Measurements from ENCODE around the gene CFAP299. TPM values are rescaled to one million over a fixed set of nuclear protein-coding genes. Genes with fewer than 3 reads are reported as not detected.
A peak's percentile ranks its signal among the peaks of the same experiment; 100 is the strongest.
"Not testable (repeated sequence)": the region's sequence is repeated elsewhere in the genome, so short reads cannot be mapped to it uniquely, and the experiment has no call there.

CFAP299 gene
- total RNA-seq, 1 experiment from 2014 or later, result 2.3 TPM

- Histone ChIP-seq H3K27me3 (replicated peaks) (no peaks in the 10 kb centered on the region), H3K4me3 (no peak overlapping the region), H3K36me3 (no peaks in the 10 kb centered on the region), H3K27ac (no peak overlapping the region), H3K4me1 (replicated peaks) (no peaks in the 10 kb centered on the region), H3K9me3 (replicated peaks) (no peaks in the 10 kb centered on the region)
- no peak for DNase-seq (ENCODE audit: low read depth in 1 of 2, low spot score in 2 of 2)
These were observed 88.2 kb downstream of the CFAP299 start for GRCh38 chr4:80423553-80424224.

GRCh38 chr4:80424225-80424581, 88.7 kb downstream of the CFAP299 start:
- DNase-seq (ENCODE audit: low read depth in 1 of 2, low spot score in 2 of 2), result no peak
- H3K27me3 ChIP-seq (replicated peaks), result no peaks in the 10 kb centered on the region
- H3K9me3 ChIP-seq (replicated peaks), result no peaks in the 10 kb centered on the region
- H3K4me3 ChIP-seq, result no peak overlapping the region
- no peak overlapping the region for H3K27ac ChIP-seq
- H3K36me3 ChIP-seq, result no peaks in the 10 kb centered on the region
- H3K4me1 ChIP-seq (replicated peaks), result no peaks in the 10 kb centered on the region

- Histone ChIP-seq H3K27me3 (replicated peaks) (no peaks in the 10 kb centered on the region), H3K27ac (no peak overlapping the region), H3K4me1 (replicated peaks) (no peaks in the 10 kb centered on the region), H3K9me3 (replicated peaks) (no peaks in the 10 kb centered on the region), H3K36me3 (no peaks in the 10 kb centered on the region), H3K4me3 (no peak overlapping the region)
- no peak for DNase-seq (ENCODE audit: low read depth in 1 of 2, low spot score in 2 of 2)
These were observed 89.9 kb downstream of the CFAP299 start for GRCh38 chr4:80425124-80426100.

GRCh38 chr4:80431203-80431965, 95.9 kb downstream of the CFAP299 start:
- H3K4me3 ChIP-seq, result no peak overlapping the region
- H3K4me1 ChIP-seq (replicated peaks), result peaks cover 3% of the 10 kb centered on the region; the same call in 1 of the 2 replicates
- no peak overlapping the region for H3K27ac ChIP-seq
- H3K36me3 ChIP-seq, result no peaks in the 10 kb centered on the region
- DNase-seq (ENCODE audit: low read depth in 1 of 2, low spot score in 2 of 2), result no peak
- H3K27me3 ChIP-seq (replicated peaks), result no peaks in the 10 kb centered on the region
- no peaks in the 10 kb centered on the region for H3K9me3 ChIP-seq (replicated peaks)

GRCh38 chr4:80434238-80434637, 98.7 kb downstream of the CFAP299 start:
- Histone ChIP-seq H3K4me1 (replicated peaks) (peaks cover 3% of the 10 kb centered on the region; the same call in 1 of the 2 replicates), H3K9me3 (replicated peaks) (no peaks in the 10 kb centered on the region), H3K36me3 (no peaks in the 10 kb centered on the region), H3K4me3 (no peak overlapping the region), H3K27me3 (replicated peaks) (no peaks in the 10 kb centered on the region), H3K27ac (no peak overlapping the region)
- DNase-seq (ENCODE audit: low read depth in 1 of 2, low spot score in 2 of 2), result no peak

- no peak for DNase-seq (ENCODE audit: low read depth in 1 of 2, low spot score in 2 of 2)
- Histone ChIP-seq H3K27ac (no peak overlapping the region), H3K4me1 (replicated peaks) (peaks cover 10% of the 10 kb centered on the region), H3K9me3 (replicated peaks) (no peaks in the 10 kb centered on the region), H3K36me3 (no peaks in the 10 kb centered on the region), H3K27me3 (replicated peaks) (no peaks in the 10 kb centered on the region), H3K4me3 (no peak overlapping the region)
These were observed 102.5 kb downstream of the CFAP299 start for GRCh38 chr4:80438016-80438415.

- peak in 1 of 2 experiments; percentile 49 for DNase-seq (ENCODE audit: low read depth in 1 of 2, low spot score in 2 of 2)
- H3K9me3 ChIP-seq (replicated peaks); H3K4me1 ChIP-seq (replicated peaks); H3K27me3 ChIP-seq (replicated peaks); H3K4me3 ChIP-seq; H3K27ac ChIP-seq; H3K36me3 ChIP-seq: not testable (repeated sequence)
These were observed 103.9 kb downstream of the CFAP299 start for GRCh38 chr4:80439294-80440061.

- H3K27ac ChIP-seq, result no peak overlapping the region
- H3K4me1 ChIP-seq (replicated peaks), result no peaks in the 10 kb centered on the region
- no peak overlapping the region for H3K4me3 ChIP-seq
- no peaks in the 10 kb centered on the region for H3K36me3 ChIP-seq
- H3K27me3 ChIP-seq (replicated peaks), result no peaks in the 10 kb centered on the region
- no peaks in the 10 kb centered on the region for H3K9me3 ChIP-seq (replicated peaks)
- no peak for DNase-seq (ENCODE audit: low read depth in 1 of 2, low spot score in 2 of 2)
These were observed 110.7 kb downstream of the CFAP299 start for GRCh38 chr4:80446248-80446647.

- no peaks in the 10 kb centered on the region for H3K36me3 ChIP-seq
- no peak overlapping the region for H3K27ac ChIP-seq
- H3K4me1 ChIP-seq (replicated peaks), result no peaks in the 10 kb centered on the region
- H3K4me3 ChIP-seq, result no peak overlapping the region
- no peak for DNase-seq (ENCODE audit: low read depth in 1 of 2, low spot score in 2 of 2)
- no peaks in the 10 kb centered on the region for H3K27me3 ChIP-seq (replicated peaks)
- H3K9me3 ChIP-seq (replicated peaks), result no peaks in the 10 kb centered on the region
These were observed 111.1 kb downstream of the CFAP299 start for GRCh38 chr4:80446664-80447063.

- Histone ChIP-seq H3K9me3 (replicated peaks) (no peaks in the 10 kb centered on the region), H3K27me3 (replicated peaks) (no peaks in the 10 kb centered on the region), H3K36me3 (no peaks in the 10 kb centered on the region), H3K27ac (no peak overlapping the region), H3K4me1 (replicated peaks) (no peaks in the 10 kb centered on the region), H3K4me3 (no peak overlapping the region)
- DNase-seq (ENCODE audit: low read depth in 1 of 2, low spot score in 2 of 2), result no peak
These were observed 112.0 kb downstream of the CFAP299 start for GRCh38 chr4:80447493-80447892.

GRCh38 chr4:80448056-80448455, 112.5 kb downstream of the CFAP299 start:
- Histone ChIP-seq H3K9me3 (replicated peaks) (no peaks in the 10 kb centered on the region), H3K36me3 (no peaks in the 10 kb centered on the region), H3K4me3 (no peak overlapping the region), H3K4me1 (replicated peaks) (no peaks in the 10 kb centered on the region; the same call in 1 of the 2 replicates), H3K27me3 (replicated peaks) (no peaks in the 10 kb centered on the region), H3K27ac (no peak overlapping the region)
- no peak for DNase-seq (ENCODE audit: low read depth in 1 of 2, low spot score in 2 of 2)

GRCh38 chr4:80452055-80452454, 116.5 kb downstream of the CFAP299 start:
- Histone ChIP-seq H3K27me3 (replicated peaks) (no peaks in the 10 kb centered on the region), H3K27ac (no peak overlapping the region), H3K4me3 (no peak overlapping the region), H3K36me3 (no peaks in the 10 kb centered on the region), H3K9me3 (replicated peaks) (no peaks in the 10 kb centered on the region), H3K4me1 (replicated peaks) (peaks cover 4% of the 10 kb centered on the region; the same call in 1 of the 2 replicates)
- no peak for DNase-seq (ENCODE audit: low read depth in 1 of 2, low spot score in 2 of 2)

GRCh38 chr4:80452768-80453167, 117.2 kb downstream of the CFAP299 start:
- no peaks in the 10 kb centered on the region for H3K36me3 ChIP-seq
- no peaks in the 10 kb centered on the region for H3K27me3 ChIP-seq (replicated peaks)
- no peak overlapping the region for H3K4me3 ChIP-seq
- H3K4me1 ChIP-seq (replicated peaks), result peaks cover 4% of the 10 kb centered on the region; the same call in 1 of the 2 replicates
- H3K9me3 ChIP-seq (replicated peaks), result no peaks in the 10 kb centered on the region
- no peak for DNase-seq (ENCODE audit: low read depth in 1 of 2, low spot score in 2 of 2)
- no peak overlapping the region for H3K27ac ChIP-seq

Measured in SJSA1 (cell line).